Measurements from ENCODE around the gene LRFN3. TPM values are rescaled to one million over a fixed set of nuclear protein-coding genes. Genes with fewer than 3 reads are reported as not detected.

Gene LRFN3
- total and polyA plus RNA-seq, 10 of the 15 experiments (the other 5 are each of a cell fraction or from before 2014, with no cell fraction given): 0.02 to 7.3 (median 2.0) TPM; not detected in 1

GRCh38 chr19:35931161-35931873 is 4.9 kb upstream of the LRFN3 start (continued):
- peak; percentile 81 for TF ChIP-seq MAX (IDR thresholded peaks at IDR 0.05; ENCODE audit: low read depth, low read length)
- TF ChIP-seq ZNF687 (IDR thresholded peaks at IDR 0.05): peak; percentile 65
- 0 out of 2 replicates have a peak, but pooled peaks have one; percentile 52 for TF ChIP-seq HSF1 (IDR thresholded peaks at IDR 0.05; ENCODE audit: low read depth, low read length)
- TF ChIP-seq TCF12 (IDR thresholded peaks at IDR 0.05; ENCODE audit: low read depth, low read length): 0 out of 2 replicates have a peak, but pooled peaks have one; percentile 22
- TF ChIP-seq SMAD5 (IDR thresholded peaks at IDR 0.05; ENCODE audit: low read depth): peak; percentile 81; the same call in 1 of the 2 replicates
- TF ChIP-seq TARDBP (IDR thresholded peaks at IDR 0.05; ENCODE audit: borderline replicate concordance): peak; percentile 87; the same call in 1 of the 2 replicates
- TF ChIP-seq ZBTB4 (CRISPR knock-in tag; IDR thresholded peaks at IDR 0.05): no peak
- 0 out of 2 replicates have a peak, but pooled peaks have one; percentile 59 for TF ChIP-seq E2F4 (IDR thresholded peaks at IDR 0.05; ENCODE audit: low read depth, low read length)
- peak; percentile 56; the same call in 1 of the 2 replicates for TF ChIP-seq RFX5 (IDR thresholded peaks at IDR 0.05; ENCODE audit: low read depth, low read length)
- TF ChIP-seq NRF1 (conservative IDR thresholded peaks at IDR 0.05; ENCODE audit: low read depth, low read length): peak; percentile 98
- TF ChIP-seq BHLHE40 (IDR thresholded peaks at IDR 0.05; ENCODE audit: borderline replicate concordance in 1 of 2, low read depth in 2 of 2, low read length in 1 of 2): peak; percentile 52 to 70; a peak in 3 of 4 replicates
- TF ChIP-seq PML (IDR thresholded peaks at IDR 0.05; ENCODE audit: low read length): peak; percentile 89
- no peak for TF ChIP-seq EP300 (IDR thresholded peaks at IDR 0.05; ENCODE audit: borderline replicate concordance in 1 of 2, control insufficient read depth in 1 of 2, low read depth in 2 of 2, low read length in 2 of 2)
- peak; percentile 76 for TF ChIP-seq USF1 (IDR thresholded peaks at IDR 0.05; ENCODE audit: borderline replicate concordance, extremely low read length, insufficient read depth, low read depth, low read length)
- 0 out of 2 replicates have a peak, but pooled peaks have one; percentile 42 for TF ChIP-seq MEF2A (IDR thresholded peaks at IDR 0.05; ENCODE audit: insufficient read depth, low read depth, low read length)
- 0 out of 2 replicates have a peak, but pooled peaks have one; percentile 4 for TF ChIP-seq SPI1 (IDR thresholded peaks at IDR 0.05; ENCODE audit: borderline replicate concordance, insufficient read depth, low read depth, low read length)

Measured in GM12878 (cell line).